ENCODE measurements around the gene SFXN5. TPM values are rescaled to one million over a fixed set of nuclear protein-coding genes. Genes with fewer than 3 reads are reported as not detected.

SFXN5 gene
- total RNA-seq, 1 donor from 2014 or later: 14.1 TPM

DNA sequence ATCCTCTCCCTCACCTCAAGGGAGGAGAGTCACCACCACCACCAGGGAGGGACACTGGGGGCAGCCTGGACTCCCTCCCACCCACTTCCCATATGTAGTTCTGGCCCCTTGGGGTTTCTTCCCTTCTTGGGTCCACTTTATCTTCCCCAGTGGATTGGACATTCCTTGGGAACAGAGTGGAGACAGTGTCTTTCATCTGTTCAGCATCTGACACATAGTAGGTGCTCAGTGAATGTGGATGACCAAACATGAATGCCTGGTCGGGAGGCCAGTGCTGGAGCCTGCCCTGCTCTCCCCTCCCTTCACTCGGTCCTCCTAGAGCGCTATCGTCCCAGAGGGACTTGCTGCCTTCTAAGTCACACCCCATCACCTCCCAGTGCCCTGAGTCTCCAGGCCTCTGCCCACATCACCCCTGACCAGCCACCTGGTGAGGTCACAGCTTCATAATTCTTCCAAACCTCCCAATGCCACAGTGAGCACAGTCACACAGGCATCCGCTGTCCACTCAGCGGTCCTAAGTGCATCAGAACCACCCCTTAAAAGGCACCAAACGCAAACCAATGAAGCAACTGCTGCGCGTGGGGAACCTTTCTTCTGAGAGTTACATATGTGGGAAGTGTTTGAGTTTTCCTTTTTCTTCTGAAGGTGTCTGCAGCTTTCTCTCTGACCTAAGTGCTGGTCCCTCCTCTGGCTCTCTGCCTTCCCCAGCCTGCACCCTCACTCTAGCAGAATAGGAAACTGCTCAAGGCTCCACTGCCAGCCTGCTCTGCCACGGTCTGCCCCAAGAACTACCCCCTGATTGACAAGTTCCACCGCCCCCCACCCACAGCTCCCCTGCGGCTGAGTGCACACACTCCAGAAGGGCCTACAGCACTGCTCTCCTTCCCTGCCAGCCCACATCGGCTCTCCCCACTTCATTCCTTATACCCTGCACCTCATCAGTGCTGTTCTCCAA is 7.2 kb upstream of the SFXN5 start:
- intact Hi-C loops (cut with micrococcal nuclease): no loop called here
- no peak overlapping the region for H3K27ac Mint-ChIP-seq
- no peak for DNase-seq
- H3K4me3 Mint-ChIP-seq: no peak overlapping the region
- H3K4me1 Mint-ChIP-seq: no peaks in the 10 kb centered on the region
- no peaks in the 10 kb centered on the region for H3K27me3 Mint-ChIP-seq
- H3K36me3 Mint-ChIP-seq (ENCODE audit: low read depth): no peaks in the 10 kb centered on the region
- H3K9me3 Mint-ChIP-seq: no peaks in the 10 kb centered on the region

GRCh38 chr2:73077424-73077795 is 5.9 kb upstream of the SFXN5 start:
- Mint-ChIP-seq H3K9me3 (no peaks in the 10 kb centered on the region), H3K4me3 (no peak overlapping the region), H3K36me3 (ENCODE audit: low read depth) (no peaks in the 10 kb centered on the region), H3K4me1 (no peaks in the 10 kb centered on the region), H3K27me3 (no peaks in the 10 kb centered on the region), H3K27ac (no peak overlapping the region)
- intact Hi-C loops (cut with micrococcal nuclease): no loop called here
- no peak for DNase-seq

DNA sequence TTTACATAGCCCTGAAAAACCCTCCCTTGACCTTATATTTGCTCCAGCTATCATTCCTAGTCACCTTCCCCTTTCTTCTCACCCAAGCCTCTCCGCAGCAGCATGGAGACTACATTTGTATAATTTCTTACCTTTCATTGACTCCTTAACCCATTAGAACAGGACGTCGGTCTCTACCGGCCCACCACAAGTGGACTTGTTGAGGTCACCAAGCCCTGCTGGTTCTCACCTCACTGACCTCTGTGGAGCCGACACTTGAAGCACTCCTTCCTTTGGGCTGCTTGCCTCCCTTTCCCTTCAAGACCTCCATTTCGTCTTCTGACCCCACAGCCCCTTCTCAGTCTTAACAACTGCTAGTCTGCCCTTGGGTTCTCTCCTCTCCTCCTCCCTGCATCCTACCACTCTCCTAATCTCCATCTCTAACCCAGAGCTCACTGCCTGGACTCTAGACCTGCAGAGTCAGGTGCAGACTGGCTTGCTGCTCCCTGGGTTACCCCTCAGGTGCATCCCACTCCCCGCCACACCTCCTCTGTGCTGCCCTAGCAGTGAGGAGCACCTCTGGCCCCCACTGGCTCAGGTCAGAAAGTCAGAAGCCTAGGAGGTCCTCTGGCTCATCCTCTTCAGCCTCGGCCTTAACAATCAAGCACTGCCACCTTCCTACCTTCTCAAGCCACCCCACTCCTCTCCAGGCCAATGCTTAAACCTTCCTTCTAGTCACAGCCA is 5.3 kb upstream of the SFXN5 start:
- peaks cover 4% of the 10 kb centered on the region for H3K4me1 Mint-ChIP-seq
- no peak overlapping the region for H3K4me3 Mint-ChIP-seq
- H3K9me3 Mint-ChIP-seq: no peaks in the 10 kb centered on the region
- intact Hi-C loops (cut with micrococcal nuclease): no loop called here
- no peaks in the 10 kb centered on the region for H3K27me3 Mint-ChIP-seq
- H3K27ac Mint-ChIP-seq: no peak overlapping the region
- H3K36me3 Mint-ChIP-seq (ENCODE audit: low read depth): no peaks in the 10 kb centered on the region
- no peak for DNase-seq

DNA sequence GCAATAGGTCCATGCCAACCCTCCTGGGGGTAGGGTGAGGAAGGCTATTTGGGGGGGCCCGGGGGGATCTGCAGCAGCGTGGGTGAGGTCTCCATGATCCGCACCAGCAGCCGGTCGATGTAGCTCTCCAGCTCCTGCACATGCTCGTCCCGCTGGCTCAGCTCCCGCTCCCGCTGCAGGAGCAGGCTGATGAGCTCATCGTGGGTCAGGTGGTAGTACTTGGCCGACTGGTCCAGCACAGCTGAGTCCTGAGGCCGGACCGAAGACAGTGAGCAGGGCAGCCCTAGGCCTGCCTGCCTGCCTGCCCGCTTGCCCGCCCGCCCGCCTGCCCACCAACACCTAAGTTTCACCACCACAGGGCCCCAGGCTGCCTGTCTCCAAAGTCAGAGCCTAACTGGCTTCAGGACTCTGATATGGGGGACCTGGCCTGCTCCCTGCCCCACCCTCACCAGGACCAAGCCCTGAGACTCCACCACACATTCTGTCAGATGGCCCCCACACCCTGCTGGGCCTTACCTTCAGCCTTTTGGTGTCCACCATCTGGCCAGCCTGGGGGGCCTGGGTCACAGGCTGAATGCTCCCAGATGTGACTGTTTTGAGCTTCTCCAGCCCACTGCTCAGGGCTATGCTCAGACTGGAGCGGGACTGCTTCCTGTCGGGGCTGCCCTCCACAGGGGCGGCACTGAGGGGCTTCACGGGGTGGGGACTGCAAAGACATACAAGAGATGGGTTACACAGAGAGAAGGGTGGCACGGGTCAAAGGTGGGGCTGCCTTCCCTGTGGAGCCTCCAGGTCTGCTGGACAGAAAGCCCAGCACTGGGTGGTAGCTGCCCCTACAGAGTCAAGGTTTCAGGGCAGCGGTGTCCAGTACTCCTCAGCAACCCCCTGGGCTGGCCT is 4.2 kb upstream of the SFXN5 start:
- Mint-ChIP-seq H3K4me1 (peaks cover 6% of the 10 kb centered on the region), H3K4me3 (no peak overlapping the region), H3K27ac (no peak overlapping the region), H3K9me3 (no peaks in the 10 kb centered on the region), H3K27me3 (no peaks in the 10 kb centered on the region), H3K36me3 (ENCODE audit: low read depth) (no peaks in the 10 kb centered on the region)
- intact Hi-C loops (cut with micrococcal nuclease): no loop called here
- no peak for DNase-seq

- intact Hi-C loops (cut with micrococcal nuclease): loop anchor here (5.0 kb wide), 2 partner anchors 103 to 247 kb away; partner anchors contain the start of gene EXOC6B
- H3K9me3 Mint-ChIP-seq: no peaks in the 10 kb centered on the region
- no peak for DNase-seq
- H3K36me3 Mint-ChIP-seq (ENCODE audit: low read depth): peaks cover 2% of the 10 kb centered on the region
- H3K4me3 Mint-ChIP-seq: no peak overlapping the region
- peaks cover 14% of the 10 kb centered on the region for H3K4me1 Mint-ChIP-seq
- peaks cover 4% of the 10 kb centered on the region for H3K27me3 Mint-ChIP-seq
- H3K27ac Mint-ChIP-seq: no peak overlapping the region
These were observed 2.9 kb upstream of the SFXN5 start for GRCh38 chr2:73074110-73075069.

GRCh38 chr2:73072416-73072815 is 904 bp upstream of the SFXN5 start:
- intact Hi-C loops (cut with micrococcal nuclease): loop anchor here (5.0 kb wide), 2 partner anchors 105 to 245 kb away; partner anchors contain the start of gene EXOC6B
- Mint-ChIP-seq H3K9me3 (no peaks in the 10 kb centered on the region), H3K27ac (no peak overlapping the region), H3K36me3 (ENCODE audit: low read depth) (peaks cover 2% of the 10 kb centered on the region), H3K4me3 (peak overlapping the region; percentile 89), H3K4me1 (peaks cover 20% of the 10 kb centered on the region), H3K27me3 (peaks cover 12% of the 10 kb centered on the region)
- DNase-seq: no peak

DNA sequence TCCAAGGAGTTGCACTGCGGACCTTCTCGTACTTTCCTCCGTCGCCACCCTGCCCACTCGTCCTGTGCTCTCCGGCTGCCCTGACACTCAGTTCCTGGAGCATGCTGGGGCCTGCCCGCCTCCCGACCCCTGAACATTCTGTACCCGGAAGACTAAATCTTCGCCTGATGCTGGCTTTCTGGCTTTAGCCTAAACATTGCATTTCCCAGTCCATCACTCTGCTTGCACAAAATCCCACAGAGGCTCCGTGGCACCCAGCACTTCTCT is 550 bp upstream of the SFXN5 start:
- Mint-ChIP-seq H3K4me1 (peaks cover 20% of the 10 kb centered on the region), H3K9me3 (no peaks in the 10 kb centered on the region), H3K27ac (peak overlapping the region; percentile 92), H3K4me3 (peak overlapping the region; percentile 89), H3K36me3 (ENCODE audit: low read depth) (peaks cover 4% of the 10 kb centered on the region), H3K27me3 (peaks cover 12% of the 10 kb centered on the region)
- no peak for DNase-seq
- intact Hi-C loops (cut with micrococcal nuclease): loop anchor here (5.0 kb wide), 2 partner anchors 105 to 245 kb away; partner anchors contain the start of gene EXOC6B

GRCh38 chr2:73070643-73071359 is 711 bp downstream of the SFXN5 start:
- peak; percentile 81 for DNase-seq
- peaks cover 12% of the 10 kb centered on the region for H3K27me3 Mint-ChIP-seq

GRCh38 chr2:73069855-73070642 is 1.5 kb downstream of the SFXN5 start:
- H3K36me3 Mint-ChIP-seq (ENCODE audit: low read depth): peaks cover 4% of the 10 kb centered on the region
- H3K4me1 Mint-ChIP-seq: peaks cover 24% of the 10 kb centered on the region
- H3K9me3 Mint-ChIP-seq: no peaks in the 10 kb centered on the region
- no peak for DNase-seq
- H3K4me3 Mint-ChIP-seq: peak overlapping the region; percentile 89
- intact Hi-C loops (cut with micrococcal nuclease): loop anchor here (2.0 to 5.0 kb wide), 4 partner anchors 107 to 667 kb away; partner anchors contain the start of genes EXOC6B and TPRKB
- peaks cover 12% of the 10 kb centered on the region for H3K27me3 Mint-ChIP-seq
- peak overlapping the region; percentile 39 for H3K27ac Mint-ChIP-seq

More at GRCh38 chr2:73070643-73071359, 711 bp downstream of the SFXN5 start:
- Mint-ChIP-seq H3K9me3 (no peaks in the 10 kb centered on the region), H3K4me1 (peaks cover 22% of the 10 kb centered on the region), H3K27ac (peak overlapping the region; percentile 92), H3K36me3 (ENCODE audit: low read depth) (peaks cover 4% of the 10 kb centered on the region), H3K4me3 (peak overlapping the region; percentile 89)
- intact Hi-C loops (cut with micrococcal nuclease): loop anchor here (1.0 to 5.0 kb wide), 8 partner anchors 42 to 666 kb away; partner anchors contain the start of genes CCT7, EXOC6B, SMYD5 and TPRKB

- no peaks in the 10 kb centered on the region for H3K9me3 Mint-ChIP-seq
- no peak overlapping the region for H3K27ac Mint-ChIP-seq
- DNase-seq: no peak
- intact Hi-C loops (cut with micrococcal nuclease): no loop called here
- H3K4me1 Mint-ChIP-seq: peaks cover 28% of the 10 kb centered on the region
- H3K4me3 Mint-ChIP-seq: peak overlapping the region; percentile 89
- peaks cover 12% of the 10 kb centered on the region for H3K27me3 Mint-ChIP-seq
- H3K36me3 Mint-ChIP-seq (ENCODE audit: low read depth): peaks cover 4% of the 10 kb centered on the region
These were observed 2.3 kb downstream of the SFXN5 start for GRCh38 chr2:73069041-73069854.

DNA sequence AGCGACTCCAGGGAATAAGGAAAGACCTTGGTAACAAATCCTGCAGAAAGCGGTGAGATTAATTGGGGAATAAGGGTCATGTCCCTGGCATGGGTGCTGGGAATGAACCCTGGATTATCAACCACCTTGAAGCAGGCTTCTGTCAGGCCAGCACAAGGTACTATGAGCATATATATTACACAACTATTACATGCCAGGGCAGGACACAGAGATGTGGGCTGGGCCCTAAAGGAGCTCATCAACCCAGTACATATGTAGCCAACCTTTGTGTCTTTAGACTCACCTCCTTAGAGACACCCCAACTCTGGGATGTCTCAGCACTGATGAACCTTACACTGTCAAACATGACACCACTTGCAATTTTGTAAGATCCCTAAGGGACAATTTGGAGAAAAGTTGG is 3.4 kb downstream of the SFXN5 start:
- Mint-ChIP-seq H3K9me3 (no peaks in the 10 kb centered on the region), H3K27ac (no peak overlapping the region), H3K4me1 (peaks cover 32% of the 10 kb centered on the region), H3K27me3 (peaks cover 12% of the 10 kb centered on the region), H3K4me3 (no peak overlapping the region), H3K36me3 (ENCODE audit: low read depth) (peaks cover 4% of the 10 kb centered on the region)
- intact Hi-C loops (cut with micrococcal nuclease): no loop called here
- no peak for DNase-seq

Measured in activated CD4-positive, alpha-beta T cell treated with anti-CD3 and anti-CD28 coated beads, Interleukin-2, amount 10 ng/mL, durations not matched to agents 24 days and 14 days (primary cell).